ENCODE measurements around the gene TMEM120B.
A peak's percentile ranks its signal among the peaks of the same experiment; 100 is the strongest.
"Not testable (repeated sequence)": the region's sequence is repeated elsewhere in the genome, so short reads cannot be mapped to it uniquely, and the experiment has no call there.

Gene TMEM120B

GRCh38 chr12:121708313-121709063 is 4.1 kb upstream of the TMEM120B start:
- no peak overlapping the region for H3K27ac ChIP-seq
- POLR2A ChIA-PET (ENCODE audit: low non-redundant PET): no interaction called here
- CTCF ChIA-PET: interaction anchor here (0.6 to 1.0 kb wide), 2 partner anchors 10 to 87 kb away, joined by 4 read pairs; no protein-coding TSS in a partner anchor
- DNase-seq (ENCODE audit: low spot score): no peak
- no peak for TF ChIP-seq CTCF (conservative IDR thresholded peaks at IDR 0.05; ENCODE audit: low read depth)

- DNase-seq (ENCODE audit: low spot score); POLR2A ChIA-PET (ENCODE audit: low non-redundant PET): not testable (repeated sequence)
- CTCF ChIA-PET: interaction anchor here (0.6 to 1.0 kb wide), 2 partner anchors 86 to 133 kb away, joined by 3 to 4 read pairs; no protein-coding TSS in a partner anchor
- 0 out of 2 replicates have a peak overlapping the region, but pooled peaks have one; percentile 10 for H3K27ac ChIP-seq
Measured at GRCh38 chr12:121709064-121709424, 3.5 kb upstream of the TMEM120B start.

GRCh38 chr12:121709478-121709961 is 3.0 kb upstream of the TMEM120B start:
- POLR2A ChIA-PET (ENCODE audit: low non-redundant PET): no interaction called here
- no peak for DNase-seq (ENCODE audit: low spot score)
- CTCF ChIA-PET: interaction anchor here (0.6 to 1.0 kb wide), 2 partner anchors 86 to 132 kb away, joined by 3 to 4 read pairs; no protein-coding TSS in a partner anchor
- TF ChIP-seq CTCF (conservative IDR thresholded peaks at IDR 0.05; ENCODE audit: low read depth): no peak
- H3K27ac ChIP-seq: peak overlapping the region; percentile 41; the same call in 1 of the 2 replicates

GRCh38 chr12:121711361-121712189 is 977 bp upstream of the TMEM120B start:
- DNase-seq (ENCODE audit: low spot score): no peak
- CTCF ChIA-PET: interaction anchor here (0.5 to 1.2 kb wide), 3 partner anchors 83 to 210 kb away, joined by 3 to 4 read pairs (median 3); no protein-coding TSS in a partner anchor
- peak overlapping the region; percentile 88 for H3K27ac ChIP-seq
- POLR2A ChIA-PET (ENCODE audit: low non-redundant PET): interaction anchor here (0.5 to 0.6 kb wide), 2 partner anchors 22 to 187 kb away, joined by 4 to 5 read pairs; no protein-coding TSS in a partner anchor
- no peak for TF ChIP-seq CTCF (conservative IDR thresholded peaks at IDR 0.05; ENCODE audit: low read depth)

- no peak for TF ChIP-seq CTCF (conservative IDR thresholded peaks at IDR 0.05; ENCODE audit: low read depth)
- ChIA-PET POLR2A (ENCODE audit: low non-redundant PET) (interaction anchor here (0.5 kb wide), 1 partner anchor 186 kb away, joined by 5 read pairs; no protein-coding TSS in a partner anchor), CTCF (interaction anchor here (0.9 to 1.2 kb wide), 2 partner anchors 82 to 100 kb away, joined by 3 to 4 read pairs; no protein-coding TSS in a partner anchor)
- H3K27ac ChIP-seq: peak overlapping the region; percentile 88
- DNase-seq (ENCODE audit: low spot score): no peak
Measured at GRCh38 chr12:121712190-121712460, 427 bp upstream of the TMEM120B start.

GRCh38 chr12:121713257-121713777 is 765 bp downstream of the TMEM120B start:
- ChIA-PET CTCF (interaction anchor here (0.8 to 1.2 kb wide), 3 partner anchors 9 to 81 kb away, joined by 3 read pairs; no protein-coding TSS in a partner anchor), POLR2A (ENCODE audit: low non-redundant PET) (interaction anchor here (0.5 to 0.6 kb wide), 2 partner anchors 22 to 56 kb away, joined by 4 read pairs; no protein-coding TSS in a partner anchor)
- TF ChIP-seq CTCF (conservative IDR thresholded peaks at IDR 0.05; ENCODE audit: low read depth): no peak
- DNase-seq (ENCODE audit: low spot score): no peak
- peak overlapping the region; percentile 88 for H3K27ac ChIP-seq
